Cardiac muscle cell (in vitro differentiated cells and primary cell): ENCODE measurements around the gene PRKCD. TPM values are rescaled to one million over a fixed set of nuclear protein-coding genes. Genes with fewer than 3 reads are reported as not detected.

Experiments
- DNase-seq, 2 donors: peaks; one replicate each; pipeline versions ENCODE4 v3.0.0 to v3.0.0-alpha.2; 2010 to 2017; ENCODE audit warnings: low read depth in 1 of 2, low spot score in 1 of 2
- H3K27ac ChIP-seq: fragments of 200-600 bp; sonication (generic); 2 replicates; pipeline ENCODE4 v1.5.1; 2016
- H3K27me3 ChIP-seq: fragments of 200-600 bp; sonication (generic); 2 replicates; pipeline ENCODE4 v1.6.0; 2016; ENCODE audit warnings: control low read depth
- H3K36me3 ChIP-seq: fragments of 200-600 bp; sonication (generic); 2 replicates; pipeline ENCODE4 v1.5.1; 2016; ENCODE audit warnings: control low read depth
- H3K4me1 ChIP-seq: fragments of 200-600 bp; sonication (generic); 2 replicates; pipeline ENCODE4 v1.8.1; 2017; ENCODE audit warnings: low read depth, mild to moderate bottlenecking, mixed run types
- H3K4me3 ChIP-seq: fragments of 200-600 bp; sonication (generic); 2 replicates; pipeline ENCODE4 v1.5.1; 2016; ENCODE audit warnings: mild to moderate bottlenecking
- H3K9me3 ChIP-seq: fragments of 200-600 bp; sonication (generic); 2 replicates; pipeline ENCODE4 v1.5.1; 2017; ENCODE audit warnings: low read depth, mild to moderate bottlenecking, control low read depth
- CTCF ChIP-seq: IDR thresholded peaks from 2 replicates; pipeline ENCODE4 v1.5.1; 2012; ENCODE audit warnings: low read depth, mild to moderate bottlenecking, low read length
- polyA plus RNA-seq: library from polyadenylated mRNA; unstranded; fragments of >200 nt; fragmentation: Nextera tagmentation; extraction: Ambion mirVana; gene quantifications from 2 replicates; pipeline ENCODE4 v1.2.1, GENCODE V29; 2016
- total RNA-seq: library from RNA; depleted of rRNA; stranded (reverse); fragments of >200 nt; gene quantifications from 2 replicates; pipeline ENCODE4 v1.2.3, GENCODE V29; 2016

Gene PRKCD
- total and polyA plus RNA-seq, 2 experiments from 2014 or later: 1.3 to 3.9 TPM

- Histone ChIP-seq H3K27ac (no peak overlapping the region), H3K4me1 (no peaks in the 10 kb centered on the region), H3K9me3 (no peaks in the 10 kb centered on the region), H3K4me3 (no peak overlapping the region), H3K36me3 (no peaks in the 10 kb centered on the region), H3K27me3 (peaks cover under 1% of the 10 kb centered on the region)
- no peak for TF ChIP-seq CTCF
- DNase-seq: no peak
These were observed 20.5 kb downstream of the PRKCD start for GRCh38 chr3:53181528-53181927.

GRCh38 chr3:53182764-53183355 lies 21.9 kb downstream of the PRKCD start:
- Histone ChIP-seq H3K27ac (no peak overlapping the region), H3K36me3 (no peaks in the 10 kb centered on the region)
- no peak for TF ChIP-seq CTCF

GRCh38 chr3:53183514-53183913 lies 22.5 kb downstream of the PRKCD start:
- H3K27ac ChIP-seq: no peak overlapping the region
- no peaks in the 10 kb centered on the region for H3K36me3 ChIP-seq
- no peaks in the 10 kb centered on the region for H3K9me3 ChIP-seq
- H3K4me3 ChIP-seq: no peak overlapping the region
- H3K4me1 ChIP-seq: no peaks in the 10 kb centered on the region
- no peaks in the 10 kb centered on the region for H3K27me3 ChIP-seq
- no peak for DNase-seq
- TF ChIP-seq CTCF: no peak

More at GRCh38 chr3:53182764-53183355, 21.9 kb downstream of the PRKCD start:
- Histone ChIP-seq H3K4me1 (no peaks in the 10 kb centered on the region), H3K4me3 (no peak overlapping the region), H3K9me3 (no peaks in the 10 kb centered on the region), H3K27me3 (no peaks in the 10 kb centered on the region)
- DNase-seq: no peak

GRCh38 chr3:53184701-53185100 lies 23.7 kb downstream of the PRKCD start:
- H3K36me3 ChIP-seq: no peaks in the 10 kb centered on the region
- no peaks in the 10 kb centered on the region for H3K4me1 ChIP-seq
- no peaks in the 10 kb centered on the region for H3K27me3 ChIP-seq
- TF ChIP-seq CTCF: no peak
- no peak overlapping the region for H3K4me3 ChIP-seq
- no peak overlapping the region for H3K27ac ChIP-seq
- DNase-seq: no peak
- no peaks in the 10 kb centered on the region for H3K9me3 ChIP-seq

DNA sequence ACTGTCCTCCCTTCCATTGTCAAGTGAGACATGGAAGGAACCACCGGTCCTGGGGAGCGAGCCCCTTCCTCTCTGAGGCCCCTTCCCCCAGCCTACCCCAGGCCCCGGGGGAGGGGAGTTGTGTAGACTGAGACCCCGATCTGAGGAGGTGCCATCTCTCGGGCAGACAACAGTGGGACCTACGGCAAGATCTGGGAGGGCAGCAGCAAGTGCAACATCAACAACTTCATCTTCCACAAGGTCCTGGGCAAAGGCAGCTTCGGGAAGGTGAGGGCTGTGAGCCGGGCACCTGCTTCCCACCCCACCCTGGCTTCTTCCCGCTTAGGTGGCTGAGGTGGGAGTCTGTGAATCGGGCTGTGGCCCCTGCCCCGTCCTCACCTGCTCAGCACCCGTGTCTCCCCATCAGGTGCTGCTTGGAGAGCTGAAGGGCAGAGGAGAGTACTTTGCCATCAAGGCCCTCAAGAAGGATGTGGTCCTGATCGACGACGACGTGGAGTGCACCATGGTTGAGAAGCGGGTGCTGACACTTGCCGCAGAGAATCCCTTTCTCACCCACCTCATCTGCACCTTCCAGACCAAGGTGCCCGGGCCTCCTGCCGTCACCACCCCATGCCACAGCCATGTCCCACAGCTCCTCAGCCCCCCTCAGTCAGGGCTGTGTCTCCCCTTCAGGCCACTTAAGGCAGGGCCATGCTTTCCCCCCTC lies 24.9 kb downstream of the PRKCD start:
- Histone ChIP-seq H3K9me3 (no peaks in the 10 kb centered on the region), H3K4me3 (no peak overlapping the region), H3K4me1 (no peaks in the 10 kb centered on the region), H3K27ac (no peak overlapping the region), H3K36me3 (no peaks in the 10 kb centered on the region), H3K27me3 (peaks cover 4% of the 10 kb centered on the region)
- TF ChIP-seq CTCF: no peak
- no peak for DNase-seq
